ENCODE results near the gene TRIM28. TPM values are rescaled to one million over a fixed set of nuclear protein-coding genes. Genes with fewer than 3 reads are reported as not detected.

TRIM28 gene
- polyA plus RNA-seq, 3 donors: 16.2 to 234 (median 35.0) TPM

GRCh38 chr19:58558623-58559274 is 14.9 kb downstream of the TRIM28 start:
- DNase-seq: peak; percentile 97 to 99 (median 98)
- peak overlapping the region; percentile 97 to 98 for H3K27ac ChIP-seq (ENCODE audit: low read depth in 1 of 2, low read length in 2 of 2)
- H2AFZ ChIP-seq (ENCODE audit: insufficient read depth, low read depth, low read length, poor library complexity, severe bottlenecking): peak overlapping the region; percentile 85
- Mint-ChIP-seq H3K9me3 (peaks cover 0 to 16% (median 7%) of the 10 kb centered on the region in 7 donors), H3K27me3 (ENCODE audit: low read depth in 3 of 3) (peaks cover 30 to 31% (median 31%) of the 10 kb centered on the region in 3 donors), H3K4me3 (peak overlapping the region; percentile 94 to 96), H3K4me1 (peaks cover 73% of the 10 kb centered on the region), H3K36me3 (peaks cover 20 to 24% of the 10 kb centered on the region in 2 donors), H3K27ac (peak overlapping the region; percentile 98 to 100 (median 99))
- H3K4me1 ChIP-seq (ENCODE audit: control insufficient read depth in 1 of 2, insufficient read depth in 2 of 2, low read length in 2 of 2): peaks cover 68 to 79% of the 10 kb centered on the region in 2 donors
- H3K79me2 ChIP-seq (ENCODE audit: insufficient read depth, low read length): peaks cover 41% of the 10 kb centered on the region
- H3K36me3 ChIP-seq (replicated peaks in 1 of 2; ENCODE audit: control insufficient read depth in 1 of 2, insufficient read depth in 2 of 2, low read length in 2 of 2): peaks cover 14 to 20% of the 10 kb centered on the region in 2 donors
- H4K20me1 ChIP-seq (ENCODE audit: insufficient read depth, low read length): peaks cover 12% of the 10 kb centered on the region
- peak overlapping the region; percentile 53 to 95 (median 71) for H3K4me3 ChIP-seq (replicated peaks in 1 of 3; ENCODE audit: low read depth in 2 of 3, low read length in 3 of 3)
- intact Hi-C loops (cut with micrococcal nuclease): loop anchor here in 1 of 2 donors (1.0 to 2.0 kb wide), 2 partner anchors 14 to 15 kb away; partner anchors contain the start of genes MZF1 and TRIM28
- peak overlapping the region; percentile 94 for H3K9ac ChIP-seq (ENCODE audit: insufficient read depth, low read length, poor library complexity, severe bottlenecking)
- H3K4me2 ChIP-seq (replicated peaks; ENCODE audit: extremely low read depth, low read length, poor library complexity, severe bottlenecking): peak overlapping the region; percentile 99
- H3K9me3 ChIP-seq (replicated peaks in 1 of 2; ENCODE audit: control insufficient read depth in 1 of 2, insufficient read depth in 1 of 2, low read length in 2 of 2): peaks cover 0 to 11% of the 10 kb centered on the region in 2 donors
- no peak for TF ChIP-seq CTCF (IDR thresholded peaks at IDR 0.05)
- H3K27me3 ChIP-seq (ENCODE audit: control insufficient read depth in 2 of 2, insufficient read depth in 2 of 2, low read length in 2 of 2): peaks cover 17 to 31% of the 10 kb centered on the region in 2 donors
- under 1% methylated on average over 71 of the region's 76 CpGs for WGBS (ENCODE audit: insufficient coverage)

- peaks cover 0 to 17% (median 8%) of the 10 kb centered on the region in 7 donors for H3K9me3 Mint-ChIP-seq
- Histone ChIP-seq H3K4me3 (replicated peaks in 1 of 3; ENCODE audit: low read depth in 2 of 3, low read length in 3 of 3) (peak overlapping the region; percentile 47 to 95 (median 71)), H3K27me3 (ENCODE audit: control insufficient read depth in 2 of 2, insufficient read depth in 2 of 2, low read length in 2 of 2) (peaks cover 23 to 38% of the 10 kb centered on the region in 2 donors), H3K9ac (ENCODE audit: insufficient read depth, low read length, poor library complexity, severe bottlenecking) (peak overlapping the region; percentile 94), H3K9me3 (replicated peaks in 1 of 2; ENCODE audit: control insufficient read depth in 1 of 2, insufficient read depth in 1 of 2, low read length in 2 of 2) (peaks cover 0 to 13% of the 10 kb centered on the region in 2 donors), H3K4me2 (replicated peaks; ENCODE audit: extremely low read depth, low read length, poor library complexity, severe bottlenecking) (peak overlapping the region; percentile 99), H3K36me3 (replicated peaks in 1 of 2; ENCODE audit: control insufficient read depth in 1 of 2, insufficient read depth in 2 of 2, low read length in 2 of 2) (peaks cover 12 to 19% of the 10 kb centered on the region in 2 donors), H3K4me1 (ENCODE audit: control insufficient read depth in 1 of 2, insufficient read depth in 2 of 2, low read length in 2 of 2) (peaks cover 61 to 72% of the 10 kb centered on the region in 2 donors), H4K20me1 (ENCODE audit: insufficient read depth, low read length) (peaks cover 14% of the 10 kb centered on the region), H2AFZ (ENCODE audit: insufficient read depth, low read depth, low read length, poor library complexity, severe bottlenecking) (peak overlapping the region; percentile 85), H3K27ac (ENCODE audit: low read depth in 1 of 2, low read length in 2 of 2) (peak overlapping the region; percentile 97 to 98), H3K79me2 (ENCODE audit: insufficient read depth, low read length) (peaks cover 34% of the 10 kb centered on the region)
- H3K27ac Mint-ChIP-seq: peak overlapping the region; percentile 98 to 100 (median 99)
- H3K4me1 Mint-ChIP-seq: peaks cover 68% of the 10 kb centered on the region
- H3K36me3 Mint-ChIP-seq: peaks cover 17 to 24% of the 10 kb centered on the region in 2 donors
- H3K27me3 Mint-ChIP-seq (ENCODE audit: low read depth in 3 of 3): peaks cover 37 to 38% (median 38%) of the 10 kb centered on the region in 3 donors
- peak; percentile 87 to 94 (median 93) for DNase-seq
- peak overlapping the region; percentile 94 to 96 for H3K4me3 Mint-ChIP-seq
- TF ChIP-seq CTCF (IDR thresholded peaks at IDR 0.05): no peak
- intact Hi-C loops (cut with micrococcal nuclease): loop anchor here in 1 of 2 donors (1.0 to 2.0 kb wide), 2 partner anchors 14 to 15 kb away; partner anchors contain the start of genes MZF1 and TRIM28
- under 1% methylated on average over 28 of the region's 33 CpGs for WGBS (ENCODE audit: insufficient coverage)
These were observed 15.6 kb downstream of the TRIM28 start for GRCh38 chr19:58559275-58560006.
